GM12872 (cell line): ENCODE results near the gene COA3.

Source experiments
- TF ChIP-seq, protein P1 (sequence below): IDR thresholded peaks from 3 replicates; pipeline ENCODE4 v1.5.1; 2011; ENCODE audit warnings: low read depth, mild to moderate bottlenecking, low read length, moderate library complexity; ENCODE audit not compliant: insufficient read depth

The COA3 gene

DNA sequence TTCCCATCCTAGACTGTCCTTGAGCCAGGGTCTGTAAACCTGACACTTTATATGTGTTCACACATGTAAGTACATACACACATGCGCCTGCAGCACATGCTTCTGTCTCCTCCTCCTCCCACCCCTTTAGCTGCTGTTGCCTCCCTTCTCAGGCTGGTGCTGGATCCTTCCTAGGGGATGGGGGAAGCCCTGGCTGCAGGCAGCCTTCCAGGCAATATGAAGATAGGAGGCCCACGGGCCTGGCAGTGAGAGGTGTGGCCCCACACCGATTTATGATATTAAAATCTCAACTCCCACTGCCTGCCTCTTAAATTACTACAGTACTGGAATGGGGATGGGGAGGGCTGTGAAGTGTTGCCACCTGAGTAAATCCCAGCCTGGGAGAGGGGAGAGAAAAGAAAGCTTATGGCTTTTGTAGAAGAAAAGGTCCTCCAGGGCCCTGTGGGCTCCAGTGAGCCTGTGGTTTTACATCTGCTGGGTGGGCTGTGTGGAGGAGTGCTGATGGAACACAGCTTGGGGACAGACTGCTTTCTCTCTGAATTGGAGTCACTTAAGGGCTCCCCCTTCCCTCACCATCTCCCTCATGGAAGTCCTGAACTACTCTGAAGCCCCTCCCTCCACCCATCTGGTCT is 19.1 kb downstream of the COA3 start:
- TF ChIP-seq, protein P1, sequence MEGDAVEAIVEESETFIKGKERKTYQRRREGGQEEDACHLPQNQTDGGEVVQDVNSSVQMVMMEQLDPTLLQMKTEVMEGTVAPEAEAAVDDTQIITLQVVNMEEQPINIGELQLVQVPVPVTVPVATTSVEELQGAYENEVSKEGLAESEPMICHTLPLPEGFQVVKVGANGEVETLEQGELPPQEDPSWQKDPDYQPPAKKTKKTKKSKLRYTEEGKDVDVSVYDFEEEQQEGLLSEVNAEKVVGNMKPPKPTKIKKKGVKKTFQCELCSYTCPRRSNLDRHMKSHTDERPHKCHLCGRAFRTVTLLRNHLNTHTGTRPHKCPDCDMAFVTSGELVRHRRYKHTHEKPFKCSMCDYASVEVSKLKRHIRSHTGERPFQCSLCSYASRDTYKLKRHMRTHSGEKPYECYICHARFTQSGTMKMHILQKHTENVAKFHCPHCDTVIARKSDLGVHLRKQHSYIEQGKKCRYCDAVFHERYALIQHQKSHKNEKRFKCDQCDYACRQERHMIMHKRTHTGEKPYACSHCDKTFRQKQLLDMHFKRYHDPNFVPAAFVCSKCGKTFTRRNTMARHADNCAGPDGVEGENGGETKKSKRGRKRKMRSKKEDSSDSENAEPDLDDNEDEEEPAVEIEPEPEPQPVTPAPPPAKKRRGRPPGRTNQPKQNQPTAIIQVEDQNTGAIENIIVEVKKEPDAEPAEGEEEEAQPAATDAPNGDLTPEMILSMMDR: no peak

DNA sequence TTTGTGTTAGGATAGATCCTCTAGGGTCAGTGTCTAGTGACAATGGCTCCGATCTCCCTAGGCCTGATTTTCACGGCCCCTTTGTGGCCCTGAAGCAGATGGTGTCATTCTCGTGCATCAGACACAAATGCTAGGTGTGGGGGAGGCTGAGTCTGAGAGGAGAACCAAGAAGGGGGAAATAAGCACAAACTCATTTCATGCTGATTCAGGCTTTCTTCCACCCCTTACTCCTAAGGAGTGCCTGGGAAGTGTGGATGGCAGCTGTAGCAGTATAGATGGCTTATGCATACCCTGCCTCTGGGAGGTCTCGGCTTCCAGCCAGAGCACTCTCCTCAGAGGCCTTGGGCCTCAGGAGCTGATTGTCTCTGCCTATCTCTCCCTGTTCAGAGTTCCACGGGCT is 19.9 kb downstream of the COA3 start:
- TF ChIP-seq, protein P1: no peak

DNA sequence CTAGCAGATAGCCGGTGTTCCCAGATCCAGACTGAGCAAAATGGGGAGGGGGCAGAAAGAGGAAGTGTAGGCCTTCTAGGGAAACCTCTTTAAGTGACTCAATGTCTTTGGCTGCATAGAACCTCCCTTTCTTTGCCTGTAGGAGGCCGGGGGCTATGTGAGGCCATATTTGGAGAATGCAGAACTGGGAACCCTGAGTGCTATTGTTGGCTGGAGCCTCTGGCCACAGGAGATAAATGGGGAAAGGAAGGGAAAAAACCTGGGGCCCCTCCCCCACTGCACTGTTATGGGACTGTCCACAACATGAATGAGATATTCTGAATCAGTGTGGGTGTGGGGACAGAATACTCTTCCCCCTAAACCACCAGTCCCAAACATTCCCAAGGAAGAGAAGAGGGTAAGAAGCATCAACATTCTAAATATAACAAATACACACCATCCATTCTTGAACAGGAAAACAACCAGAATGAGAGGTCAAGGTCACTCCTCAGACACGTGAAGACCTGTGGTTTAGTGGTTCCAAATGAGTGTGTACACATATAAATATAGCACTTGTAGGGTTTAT is 22.9 kb downstream of the COA3 start:
- TF ChIP-seq, protein P1: peak; percentile 14; the same call in 1 of the 3 replicates

DNA sequence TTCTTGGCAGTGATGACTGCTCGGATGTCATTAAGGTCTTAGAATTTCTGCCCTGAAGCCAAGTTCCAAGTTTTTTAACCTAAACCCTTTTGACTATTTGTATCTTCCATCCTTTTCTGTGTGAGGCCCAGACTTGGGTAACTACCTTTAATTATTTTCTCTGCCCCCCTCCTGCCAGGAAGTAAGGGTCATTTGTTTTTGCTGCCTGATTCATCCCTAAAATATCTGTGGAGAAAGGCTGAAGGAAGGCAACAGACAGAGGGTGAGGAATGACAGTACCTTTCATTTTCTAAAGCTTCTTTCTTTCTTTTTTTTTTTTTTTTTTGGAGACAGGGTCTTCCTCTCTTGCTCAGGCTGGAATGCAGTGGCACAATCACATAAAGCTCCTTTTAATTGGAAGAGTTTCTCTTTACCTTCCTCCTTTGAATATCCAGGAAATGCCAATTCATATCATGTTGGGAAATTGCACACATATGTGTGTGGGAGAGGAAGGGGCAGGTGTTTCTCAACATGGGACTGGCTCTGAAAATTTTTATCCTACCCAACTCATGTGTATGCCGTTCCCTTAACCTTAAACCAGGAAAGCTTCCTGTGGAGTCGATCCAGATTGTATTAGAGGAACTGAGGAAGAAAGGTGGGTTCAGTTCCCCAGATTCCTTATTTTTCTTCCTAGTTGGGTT is 24.3 kb downstream of the COA3 start:
- TF ChIP-seq, protein P1: no peak

DNA sequence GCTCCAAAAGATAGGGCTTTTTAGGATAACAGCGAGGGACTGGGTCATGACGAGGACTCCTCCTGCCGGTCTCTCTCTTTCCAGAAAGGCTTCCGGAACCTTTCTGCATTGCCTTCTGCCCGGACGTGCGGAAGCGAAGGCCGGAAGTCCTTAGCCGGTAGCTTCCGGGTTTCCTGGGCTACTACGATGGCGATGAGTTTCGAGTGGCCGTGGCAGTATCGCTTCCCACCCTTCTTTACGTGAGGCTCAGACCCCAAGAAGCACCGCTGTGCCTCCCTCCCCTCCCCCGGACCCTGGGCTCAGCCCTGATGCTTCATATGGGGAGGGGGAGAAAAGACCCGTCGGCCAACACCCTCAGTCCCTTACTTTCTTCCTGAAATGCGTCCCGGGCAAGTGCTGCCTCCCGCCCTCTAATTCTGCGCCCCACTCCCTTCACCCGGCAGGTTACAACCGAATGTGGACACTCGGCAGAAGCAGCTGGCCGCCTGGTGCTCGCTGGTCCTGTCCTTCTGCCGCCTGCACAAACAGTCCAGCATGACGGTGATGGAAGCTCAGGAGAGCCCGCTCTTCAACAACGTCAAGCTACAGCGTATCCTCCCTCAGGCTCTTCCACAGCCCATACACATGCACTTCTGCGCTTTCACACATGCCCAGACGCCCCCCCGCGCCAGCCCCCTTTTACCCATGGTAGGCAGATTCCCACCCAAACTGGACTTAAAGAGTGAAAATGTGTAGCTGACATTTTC is 25.0 kb downstream of the COA3 start, which contains the start of gene VPS25:
Gene VPS25, plus strand, starts transcription at position 160 of the 746 bp plus-strand sequence. Its CDS starts 27 bp downstream, at position 187.
- TF ChIP-seq, protein P1: 0 out of 3 replicates have a peak, but pooled peaks have one; percentile 3

DNA sequence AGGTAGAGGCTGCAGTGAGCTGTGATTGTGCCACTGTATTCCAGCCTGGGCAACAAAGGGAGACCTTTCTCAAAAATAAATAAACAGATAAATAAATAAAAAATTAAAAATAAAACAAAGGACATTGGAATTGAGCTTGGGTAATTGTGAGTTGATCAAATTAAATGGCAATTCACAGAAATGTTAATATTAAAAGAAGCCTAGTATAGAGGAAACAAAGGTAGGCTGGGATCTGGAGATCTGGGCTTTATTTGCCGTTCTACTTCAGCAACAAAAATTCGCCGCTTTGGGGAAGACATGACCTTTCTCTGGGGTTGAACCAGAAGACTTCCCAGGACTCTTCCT is 25.6 kb downstream of the COA3 start:
- TF ChIP-seq, protein P1: no peak

DNA sequence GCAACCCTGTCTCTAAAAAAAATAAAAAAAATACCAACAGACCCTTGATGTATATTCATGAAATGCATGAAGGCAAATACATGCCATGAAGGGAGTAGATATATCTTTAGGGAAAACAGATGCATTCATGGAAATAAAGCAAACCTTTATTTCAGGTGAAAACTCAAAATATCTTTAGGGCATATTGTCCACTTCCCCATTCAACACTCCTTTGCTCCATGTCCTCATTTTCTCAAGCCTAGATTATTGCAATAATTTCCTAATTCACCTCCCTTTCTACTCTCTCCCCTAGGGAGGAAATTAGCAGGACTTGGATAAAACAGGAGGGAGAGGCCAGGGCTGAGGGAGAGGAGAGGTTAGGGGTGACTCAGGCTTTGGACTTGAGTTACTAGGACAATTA is 31.0 kb downstream of the COA3 start:
- TF ChIP-seq, protein P1: no peak
